WTC11 (cell line): ENCODE measurements around the gene DSE. TPM values are rescaled to one million over a fixed set of nuclear protein-coding genes. Genes with fewer than 3 reads are reported as not detected.

Experiments
- CBFB ChIP-seq: sonication (generic); formaldehyde crosslinking; IDR thresholded peaks from 2 replicates; pipeline ENCODE4 v1.8.1; 2022; ENCODE audit warnings: mild to moderate bottlenecking, low read depth, missing genetic modification reagents
- E2F4 ChIP-seq: sonication (generic); formaldehyde crosslinking; IDR thresholded peaks from 2 replicates; pipeline ENCODE4 v1.8.1; 2022; ENCODE audit warnings: low read depth, mild to moderate bottlenecking, moderate library complexity, missing genetic modification reagents, borderline replicate concordance
- ERG ChIP-seq: fragments of 250-450 bp; sonication (Bioruptor Pico); IDR thresholded peaks from 2 replicates; pipeline ENCODE4 v1.8.0; 2021; ENCODE audit warnings: mild to moderate bottlenecking
- ESRRA ChIP-seq: sonication (generic); formaldehyde crosslinking; IDR thresholded peaks from 2 replicates; pipeline ENCODE4 v1.8.1; 2022; ENCODE audit warnings: mild to moderate bottlenecking, missing genetic modification reagents, borderline replicate concordance
- ETV6 ChIP-seq: sonication (generic); formaldehyde crosslinking; IDR thresholded peaks from 2 replicates; pipeline ENCODE4 v1.8.1; 2022; ENCODE audit warnings: mild to moderate bottlenecking, missing genetic modification reagents
- FOXP1 ChIP-seq: sonication (generic); formaldehyde crosslinking; IDR thresholded peaks from 2 replicates; pipeline ENCODE4 v1.8.0; 2022; ENCODE audit warnings: missing genetic modification reagents, mild to moderate bottlenecking, moderate library complexity, borderline replicate concordance
- IRF1 ChIP-seq: sonication (generic); formaldehyde crosslinking; IDR thresholded peaks from 2 replicates; pipeline ENCODE4 v1.8.0; 2023; ENCODE audit warnings: missing genetic modification reagents
- IRF2 ChIP-seq: sonication (generic); formaldehyde crosslinking; IDR thresholded peaks from 2 replicates; pipeline ENCODE4 v1.8.0; 2022; ENCODE audit warnings: low read depth, missing genetic modification reagents, borderline replicate concordance
- MXD4 ChIP-seq: fragments of 250-450 bp; sonication (Bioruptor Pico); IDR thresholded peaks from 2 replicates; pipeline ENCODE4 v1.8.0; 2021; ENCODE audit warnings: mild to moderate bottlenecking, moderate library complexity, borderline replicate concordance
- MYBL2 ChIP-seq: sonication (generic); formaldehyde crosslinking; IDR thresholded peaks from 2 replicates; pipeline ENCODE4 v1.8.1; 2023; ENCODE audit warnings: mild to moderate bottlenecking, moderate library complexity, missing genetic modification reagents
- PRRX2 ChIP-seq: fragments of 250-450 bp; sonication (Bioruptor Pico); IDR thresholded peaks from 2 replicates; pipeline ENCODE4 v1.8.0; 2021; ENCODE audit warnings: mild to moderate bottlenecking
- SMAD3 ChIP-seq: sonication (generic); formaldehyde crosslinking; IDR thresholded peaks from 2 replicates; pipeline ENCODE4 v1.8.0; 2022; ENCODE audit warnings: missing genetic modification reagents, mild to moderate bottlenecking, borderline replicate concordance
- SMAD4 ChIP-seq: sonication (generic); formaldehyde crosslinking; IDR thresholded peaks from 2 replicates; pipeline ENCODE4 v1.8.0; 2022; ENCODE audit warnings: mild to moderate bottlenecking, missing genetic modification reagents
- SP1 ChIP-seq: sonication (generic); formaldehyde crosslinking; conservative IDR thresholded peaks from 2 replicates; pipeline ENCODE4 v1.8.1; 2022; ENCODE audit warnings: missing genetic modification reagents
- TEAD4 ChIP-seq: sonication (generic); formaldehyde crosslinking; IDR thresholded peaks from 2 replicates; pipeline ENCODE4 v1.8.0; 2022; ENCODE audit warnings: mild to moderate bottlenecking, missing genetic modification reagents
- USF1 ChIP-seq: sonication (generic); formaldehyde crosslinking; IDR thresholded peaks from 2 replicates; pipeline ENCODE4 v1.8.0; 2022; ENCODE audit warnings: mild to moderate bottlenecking, missing genetic modification reagents
- ZNF232 ChIP-seq: sonication (generic); formaldehyde crosslinking; IDR thresholded peaks from 2 replicates; pipeline ENCODE4 v1.8.0; 2022; ENCODE audit warnings: mild to moderate bottlenecking, missing genetic modification reagents
- ZNF396 ChIP-seq: fragments of 250-450 bp; sonication (Bioruptor Pico); IDR thresholded peaks from 2 replicates; pipeline ENCODE4 v1.8.0; 2021; ENCODE audit warnings: mild to moderate bottlenecking, moderate library complexity, borderline replicate concordance
- total RNA-seq: library from RNA; stranded (reverse); gene quantifications from 3 replicates; pipeline ENCODE4 v1.2.3, GENCODE V29; 2021
- TF ChIP-seq, protein P1 (sequence below): sonication (generic); formaldehyde crosslinking; IDR thresholded peaks from 2 replicates; pipeline ENCODE4 v1.8.0; 2022; ENCODE audit warnings: mild to moderate bottlenecking, missing genetic modification reagents
- TF ChIP-seq, protein P2 (sequence below): fragments of 250-450 bp; sonication (Bioruptor Pico); IDR thresholded peaks from 2 replicates; pipeline ENCODE4 v2.1.2; 2022; ENCODE audit warnings: mild to moderate bottlenecking, moderate library complexity
- TF ChIP-seq, protein P3 (sequence below): sonication (generic); formaldehyde crosslinking; IDR thresholded peaks from 2 replicates; pipeline ENCODE4 v1.8.0; 2023; ENCODE audit warnings: missing genetic modification reagents, mild to moderate bottlenecking, borderline replicate concordance
- TF ChIP-seq, protein P4 (sequence below): sonication (generic); formaldehyde crosslinking; conservative IDR thresholded peaks from 2 replicates; pipeline ENCODE4 v1.8.1; 2023; ENCODE audit warnings: mild to moderate bottlenecking, low read depth, missing genetic modification reagents, moderate library complexity

Gene DSE
- total RNA-seq, 1 experiment from 2014 or later = 78.3 TPM

DNA sequence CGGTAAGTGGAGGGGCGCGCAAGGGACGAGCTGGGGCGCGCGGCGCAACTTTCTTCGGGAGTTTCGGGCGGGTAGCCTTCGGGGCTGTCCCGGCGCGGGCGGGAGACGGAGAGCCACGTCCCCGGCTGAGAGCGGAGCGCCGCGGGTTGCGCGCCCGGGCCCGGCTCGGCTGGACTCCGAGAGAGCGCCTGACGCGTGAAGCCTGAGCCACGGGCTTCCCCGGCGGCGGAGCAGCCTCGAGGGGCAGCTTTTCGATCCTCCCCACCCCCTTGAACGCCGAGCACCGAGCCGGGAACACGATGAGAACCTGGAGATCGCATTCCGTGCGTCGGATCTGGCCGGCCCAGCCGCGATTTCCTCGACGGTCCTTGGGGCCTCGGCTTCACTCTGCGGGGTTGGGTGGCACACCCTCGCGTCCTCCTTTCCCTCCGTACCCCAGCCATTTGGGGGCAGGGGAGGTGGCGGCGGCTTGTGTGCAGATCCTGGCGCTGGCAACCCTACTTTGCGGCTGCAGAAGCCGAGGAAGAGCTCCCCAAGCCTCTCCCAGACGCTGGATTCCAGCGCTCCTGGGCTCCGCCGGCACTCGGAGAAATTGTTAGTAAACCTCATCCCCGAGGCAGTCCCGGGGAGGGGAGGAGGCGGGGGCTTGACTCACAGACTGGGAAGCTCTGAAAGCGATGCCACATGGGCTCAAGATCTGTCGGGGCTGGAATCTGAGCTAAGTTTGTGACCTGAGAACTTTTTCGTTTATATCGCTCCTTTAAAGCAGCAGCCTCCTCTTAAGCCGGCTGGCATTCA is 572 bp downstream of the DSE start (continued):
- TF ChIP-seq, protein P1, sequence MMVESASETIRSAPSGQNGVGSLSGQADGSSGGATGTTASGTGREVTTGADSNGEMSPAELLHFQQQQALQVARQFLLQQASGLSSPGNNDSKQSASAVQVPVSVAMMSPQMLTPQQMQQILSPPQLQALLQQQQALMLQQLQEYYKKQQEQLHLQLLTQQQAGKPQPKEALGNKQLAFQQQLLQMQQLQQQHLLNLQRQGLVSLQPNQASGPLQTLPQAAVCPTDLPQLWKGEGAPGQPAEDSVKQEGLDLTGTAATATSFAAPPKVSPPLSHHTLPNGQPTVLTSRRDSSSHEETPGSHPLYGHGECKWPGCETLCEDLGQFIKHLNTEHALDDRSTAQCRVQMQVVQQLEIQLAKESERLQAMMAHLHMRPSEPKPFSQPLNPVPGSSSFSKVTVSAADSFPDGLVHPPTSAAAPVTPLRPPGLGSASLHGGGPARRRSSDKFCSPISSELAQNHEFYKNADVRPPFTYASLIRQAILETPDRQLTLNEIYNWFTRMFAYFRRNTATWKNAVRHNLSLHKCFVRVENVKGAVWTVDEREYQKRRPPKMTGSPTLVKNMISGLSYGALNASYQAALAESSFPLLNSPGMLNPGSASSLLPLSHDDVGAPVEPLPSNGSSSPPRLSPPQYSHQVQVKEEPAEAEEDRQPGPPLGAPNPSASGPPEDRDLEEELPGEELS (CRISPR knock-in tag) = 0 out of 2 replicates have a peak, but pooled peaks have one; percentile 5
- TF ChIP-seq E2F4 (peak; percentile 68; the same call in 1 of the 2 replicates), TEAD4 (CRISPR knock-in tag) (0 out of 2 replicates have a peak, but pooled peaks have one; percentile 56), MXD4 (CRISPR knock-in tag) (no peak), FOXP1 (CRISPR knock-in tag) (peak; percentile 41), SP1 (CRISPR knock-in tag) (0 out of 2 replicates have a peak, but pooled peaks have one; percentile 23), ESRRA (CRISPR knock-in tag) (no peak), USF1 (0 out of 2 replicates have a peak, but pooled peaks have one; percentile 33), MYBL2 (CRISPR knock-in tag) (0 out of 2 replicates have a peak, but pooled peaks have one; percentile 65), ERG (no peak), IRF1 (CRISPR knock-in tag) (0 out of 2 replicates have a peak, but pooled peaks have one; percentile 45), SMAD3 (CRISPR knock-in tag) (no peak), PRRX2 (CRISPR knock-in tag) (no peak), ZNF396 (CRISPR knock-in tag) (no peak), IRF2 (CRISPR knock-in tag) (no peak), ETV6 (CRISPR knock-in tag) (no peak), ZNF232 (CRISPR knock-in tag) (0 out of 2 replicates have a peak, but pooled peaks have one; percentile 3), SMAD4 (CRISPR knock-in tag) (no peak), CBFB (CRISPR knock-in tag) (no peak)
- TF ChIP-seq, protein P2, sequence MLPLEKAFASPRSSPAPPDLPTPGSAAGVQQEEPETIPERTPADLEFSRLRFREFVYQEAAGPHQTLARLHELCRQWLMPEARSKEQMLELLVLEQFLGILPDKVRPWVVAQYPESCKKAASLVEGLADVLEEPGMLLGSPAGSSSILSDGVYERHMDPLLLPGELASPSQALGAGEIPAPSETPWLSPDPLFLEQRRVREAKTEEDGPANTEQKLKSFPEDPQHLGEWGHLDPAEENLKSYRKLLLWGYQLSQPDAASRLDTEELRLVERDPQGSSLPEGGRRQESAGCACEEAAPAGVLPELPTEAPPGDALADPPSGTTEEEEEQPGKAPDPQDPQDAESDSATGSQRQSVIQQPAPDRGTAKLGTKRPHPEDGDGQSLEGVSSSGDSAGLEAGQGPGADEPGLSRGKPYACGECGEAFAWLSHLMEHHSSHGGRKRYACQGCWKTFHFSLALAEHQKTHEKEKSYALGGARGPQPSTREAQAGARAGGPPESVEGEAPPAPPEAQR = no peak
- TF ChIP-seq, protein P3, sequence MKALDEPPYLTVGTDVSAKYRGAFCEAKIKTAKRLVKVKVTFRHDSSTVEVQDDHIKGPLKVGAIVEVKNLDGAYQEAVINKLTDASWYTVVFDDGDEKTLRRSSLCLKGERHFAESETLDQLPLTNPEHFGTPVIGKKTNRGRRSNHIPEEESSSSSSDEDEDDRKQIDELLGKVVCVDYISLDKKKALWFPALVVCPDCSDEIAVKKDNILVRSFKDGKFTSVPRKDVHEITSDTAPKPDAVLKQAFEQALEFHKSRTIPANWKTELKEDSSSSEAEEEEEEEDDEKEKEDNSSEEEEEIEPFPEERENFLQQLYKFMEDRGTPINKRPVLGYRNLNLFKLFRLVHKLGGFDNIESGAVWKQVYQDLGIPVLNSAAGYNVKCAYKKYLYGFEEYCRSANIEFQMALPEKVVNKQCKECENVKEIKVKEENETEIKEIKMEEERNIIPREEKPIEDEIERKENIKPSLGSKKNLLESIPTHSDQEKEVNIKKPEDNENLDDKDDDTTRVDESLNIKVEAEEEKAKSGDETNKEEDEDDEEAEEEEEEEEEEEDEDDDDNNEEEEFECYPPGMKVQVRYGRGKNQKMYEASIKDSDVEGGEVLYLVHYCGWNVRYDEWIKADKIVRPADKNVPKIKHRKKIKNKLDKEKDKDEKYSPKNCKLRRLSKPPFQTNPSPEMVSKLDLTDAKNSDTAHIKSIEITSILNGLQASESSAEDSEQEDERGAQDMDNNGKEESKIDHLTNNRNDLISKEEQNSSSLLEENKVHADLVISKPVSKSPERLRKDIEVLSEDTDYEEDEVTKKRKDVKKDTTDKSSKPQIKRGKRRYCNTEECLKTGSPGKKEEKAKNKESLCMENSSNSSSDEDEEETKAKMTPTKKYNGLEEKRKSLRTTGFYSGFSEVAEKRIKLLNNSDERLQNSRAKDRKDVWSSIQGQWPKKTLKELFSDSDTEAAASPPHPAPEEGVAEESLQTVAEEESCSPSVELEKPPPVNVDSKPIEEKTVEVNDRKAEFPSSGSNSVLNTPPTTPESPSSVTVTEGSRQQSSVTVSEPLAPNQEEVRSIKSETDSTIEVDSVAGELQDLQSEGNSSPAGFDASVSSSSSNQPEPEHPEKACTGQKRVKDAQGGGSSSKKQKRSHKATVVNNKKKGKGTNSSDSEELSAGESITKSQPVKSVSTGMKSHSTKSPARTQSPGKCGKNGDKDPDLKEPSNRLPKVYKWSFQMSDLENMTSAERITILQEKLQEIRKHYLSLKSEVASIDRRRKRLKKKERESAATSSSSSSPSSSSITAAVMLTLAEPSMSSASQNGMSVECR (CRISPR knock-in tag) = peak; percentile 64; the same call in 1 of the 2 replicates
- TF ChIP-seq, protein P4, sequence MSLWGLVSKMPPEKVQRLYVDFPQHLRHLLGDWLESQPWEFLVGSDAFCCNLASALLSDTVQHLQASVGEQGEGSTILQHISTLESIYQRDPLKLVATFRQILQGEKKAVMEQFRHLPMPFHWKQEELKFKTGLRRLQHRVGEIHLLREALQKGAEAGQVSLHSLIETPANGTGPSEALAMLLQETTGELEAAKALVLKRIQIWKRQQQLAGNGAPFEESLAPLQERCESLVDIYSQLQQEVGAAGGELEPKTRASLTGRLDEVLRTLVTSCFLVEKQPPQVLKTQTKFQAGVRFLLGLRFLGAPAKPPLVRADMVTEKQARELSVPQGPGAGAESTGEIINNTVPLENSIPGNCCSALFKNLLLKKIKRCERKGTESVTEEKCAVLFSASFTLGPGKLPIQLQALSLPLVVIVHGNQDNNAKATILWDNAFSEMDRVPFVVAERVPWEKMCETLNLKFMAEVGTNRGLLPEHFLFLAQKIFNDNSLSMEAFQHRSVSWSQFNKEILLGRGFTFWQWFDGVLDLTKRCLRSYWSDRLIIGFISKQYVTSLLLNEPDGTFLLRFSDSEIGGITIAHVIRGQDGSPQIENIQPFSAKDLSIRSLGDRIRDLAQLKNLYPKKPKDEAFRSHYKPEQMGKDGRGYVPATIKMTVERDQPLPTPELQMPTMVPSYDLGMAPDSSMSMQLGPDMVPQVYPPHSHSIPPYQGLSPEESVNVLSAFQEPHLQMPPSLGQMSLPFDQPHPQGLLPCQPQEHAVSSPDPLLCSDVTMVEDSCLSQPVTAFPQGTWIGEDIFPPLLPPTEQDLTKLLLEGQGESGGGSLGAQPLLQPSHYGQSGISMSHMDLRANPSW (CRISPR knock-in tag) = no peak
